GM06990 (cell line): ENCODE measurements around the gene CDC5L.

Source experiments
- DNase-seq: peaks from one replicate; pipeline ENCODE4 v3.0.0-alpha.2; 2011; ENCODE audit not compliant: insufficient read length; ENCODE audit errors: extremely low read depth
- H3K27me3 ChIP-seq: replicated peaks from 2 replicates; pipeline ENCODE4 v1.6.0; 2011; ENCODE audit warnings: low read length; ENCODE audit not compliant: control insufficient read depth, insufficient read depth
- H3K36me3 ChIP-seq: 2 replicates; pipeline ENCODE4 v1.5.1; 2011; ENCODE audit warnings: low read length; ENCODE audit not compliant: control insufficient read depth, insufficient read depth
- H3K4me3 ChIP-seq: replicated peaks from 2 replicates; pipeline ENCODE4 v1.5.1; 2011; ENCODE audit warnings: low read depth, mild to moderate bottlenecking, control low read depth, low read length
- TF ChIP-seq, protein P1 (sequence below): IDR thresholded peaks from 2 replicates; pipeline ENCODE4 v1.5.1; 2011; ENCODE audit warnings: low read length, control low read depth, mild to moderate bottlenecking, inconsistent platforms; ENCODE audit not compliant: insufficient read depth, poor library complexity, severe bottlenecking

The CDC5L gene

DNA sequence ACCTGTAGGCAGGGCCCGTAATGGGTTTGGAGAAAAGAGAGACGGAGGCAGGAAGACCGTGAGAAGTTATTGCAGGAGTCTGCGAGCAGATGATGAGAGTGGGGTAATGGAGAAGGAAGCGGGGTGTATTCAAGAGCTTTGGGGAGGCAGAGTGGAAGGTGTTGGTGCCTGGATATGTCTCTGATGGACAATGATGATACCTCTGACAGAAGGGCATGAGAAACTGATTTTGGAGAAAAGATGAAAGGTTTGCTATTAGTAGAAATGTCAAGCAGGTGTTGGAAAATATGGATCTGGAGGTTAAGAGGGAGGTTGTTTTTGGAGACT is 69.4 kb downstream of the CDC5L start:
- TF ChIP-seq, protein P1, sequence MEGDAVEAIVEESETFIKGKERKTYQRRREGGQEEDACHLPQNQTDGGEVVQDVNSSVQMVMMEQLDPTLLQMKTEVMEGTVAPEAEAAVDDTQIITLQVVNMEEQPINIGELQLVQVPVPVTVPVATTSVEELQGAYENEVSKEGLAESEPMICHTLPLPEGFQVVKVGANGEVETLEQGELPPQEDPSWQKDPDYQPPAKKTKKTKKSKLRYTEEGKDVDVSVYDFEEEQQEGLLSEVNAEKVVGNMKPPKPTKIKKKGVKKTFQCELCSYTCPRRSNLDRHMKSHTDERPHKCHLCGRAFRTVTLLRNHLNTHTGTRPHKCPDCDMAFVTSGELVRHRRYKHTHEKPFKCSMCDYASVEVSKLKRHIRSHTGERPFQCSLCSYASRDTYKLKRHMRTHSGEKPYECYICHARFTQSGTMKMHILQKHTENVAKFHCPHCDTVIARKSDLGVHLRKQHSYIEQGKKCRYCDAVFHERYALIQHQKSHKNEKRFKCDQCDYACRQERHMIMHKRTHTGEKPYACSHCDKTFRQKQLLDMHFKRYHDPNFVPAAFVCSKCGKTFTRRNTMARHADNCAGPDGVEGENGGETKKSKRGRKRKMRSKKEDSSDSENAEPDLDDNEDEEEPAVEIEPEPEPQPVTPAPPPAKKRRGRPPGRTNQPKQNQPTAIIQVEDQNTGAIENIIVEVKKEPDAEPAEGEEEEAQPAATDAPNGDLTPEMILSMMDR, result no peak
- no peak overlapping the region for H3K4me3 ChIP-seq
- H3K27me3 ChIP-seq, result no peaks in the 10 kb centered on the region; the same call in 1 of the 2 replicates
- H3K36me3 ChIP-seq, result no peaks in the 10 kb centered on the region; the same call in none of the 2 replicates
- DNase-seq, result no peak

DNA sequence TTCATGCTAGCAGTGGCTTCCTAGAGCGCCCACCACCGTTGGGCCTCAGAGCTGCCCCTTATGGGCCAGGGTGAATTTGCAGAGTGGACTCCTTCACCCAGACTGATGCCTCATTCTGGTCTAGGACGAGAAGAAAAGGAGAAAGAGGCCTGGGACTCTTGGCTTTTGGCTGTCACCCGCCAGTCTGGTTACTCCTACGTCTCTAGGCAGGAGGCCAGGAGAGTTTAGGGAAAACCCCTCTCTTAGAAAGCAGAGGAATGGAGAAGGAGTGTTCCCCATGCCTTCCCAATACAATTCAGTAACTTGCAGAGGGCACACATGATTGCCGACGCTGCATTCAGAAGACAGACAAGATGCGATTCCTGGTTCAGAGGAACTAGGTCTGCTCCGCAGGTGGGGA is 70.1 kb downstream of the CDC5L start:
- TF ChIP-seq, protein P1, result no peak
- no peak for DNase-seq
- Histone ChIP-seq H3K4me3 (no peak overlapping the region), H3K36me3 (no peaks in the 10 kb centered on the region; the same call in 1 of the 2 replicates), H3K27me3 (no peaks in the 10 kb centered on the region; the same call in 1 of the 2 replicates)

DNA sequence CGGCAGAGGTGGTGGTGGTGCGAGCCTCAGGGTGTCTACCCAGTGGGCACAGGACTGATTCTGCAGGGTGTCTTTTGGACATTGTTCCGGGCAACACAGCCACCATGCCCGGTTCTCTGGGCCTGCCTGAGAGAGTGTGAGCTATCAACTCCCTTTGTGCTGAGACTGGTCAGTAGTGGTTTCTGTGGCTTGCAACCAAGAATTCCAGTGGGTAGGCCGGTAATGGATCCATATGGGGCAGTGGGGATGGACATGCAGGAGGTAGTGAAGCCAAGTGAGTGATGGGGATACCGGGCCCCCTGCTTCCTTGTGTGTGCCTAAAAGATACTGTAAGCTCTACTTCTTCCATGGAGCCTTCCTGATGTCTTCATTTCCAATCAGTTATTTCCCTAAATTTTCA is 71.0 kb downstream of the CDC5L start:
- TF ChIP-seq, protein P1, result no peak
- Histone ChIP-seq H3K4me3 (no peak overlapping the region), H3K36me3 (no peaks in the 10 kb centered on the region; the same call in 1 of the 2 replicates), H3K27me3 (no peaks in the 10 kb centered on the region; the same call in 1 of the 2 replicates)
- no peak for DNase-seq

DNA sequence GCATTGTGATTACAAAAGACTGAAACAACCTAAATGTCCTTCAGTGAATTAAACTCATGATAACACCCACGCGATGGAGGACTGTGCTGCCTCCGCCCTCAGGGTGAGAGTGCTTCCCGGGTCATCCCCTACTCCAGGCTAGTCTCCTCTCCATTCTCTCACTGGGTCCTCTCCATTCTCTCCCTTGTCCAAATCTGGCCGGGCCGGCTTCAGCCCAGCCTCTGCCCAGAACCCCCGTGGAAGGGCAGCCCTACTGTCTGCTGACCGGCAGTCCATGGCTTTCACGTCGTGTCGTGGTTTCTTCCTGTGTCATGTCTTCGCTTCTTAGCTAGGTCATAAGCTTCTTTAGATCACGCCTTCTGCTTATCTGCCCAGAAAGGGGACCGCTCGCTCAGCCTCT is 74.8 kb downstream of the CDC5L start:
- Histone ChIP-seq H3K27me3 (peaks cover 1% of the 10 kb centered on the region), H3K4me3 (no peak overlapping the region), H3K36me3 (no peaks in the 10 kb centered on the region)
- no peak for DNase-seq
- TF ChIP-seq, protein P1, result no peak

DNA sequence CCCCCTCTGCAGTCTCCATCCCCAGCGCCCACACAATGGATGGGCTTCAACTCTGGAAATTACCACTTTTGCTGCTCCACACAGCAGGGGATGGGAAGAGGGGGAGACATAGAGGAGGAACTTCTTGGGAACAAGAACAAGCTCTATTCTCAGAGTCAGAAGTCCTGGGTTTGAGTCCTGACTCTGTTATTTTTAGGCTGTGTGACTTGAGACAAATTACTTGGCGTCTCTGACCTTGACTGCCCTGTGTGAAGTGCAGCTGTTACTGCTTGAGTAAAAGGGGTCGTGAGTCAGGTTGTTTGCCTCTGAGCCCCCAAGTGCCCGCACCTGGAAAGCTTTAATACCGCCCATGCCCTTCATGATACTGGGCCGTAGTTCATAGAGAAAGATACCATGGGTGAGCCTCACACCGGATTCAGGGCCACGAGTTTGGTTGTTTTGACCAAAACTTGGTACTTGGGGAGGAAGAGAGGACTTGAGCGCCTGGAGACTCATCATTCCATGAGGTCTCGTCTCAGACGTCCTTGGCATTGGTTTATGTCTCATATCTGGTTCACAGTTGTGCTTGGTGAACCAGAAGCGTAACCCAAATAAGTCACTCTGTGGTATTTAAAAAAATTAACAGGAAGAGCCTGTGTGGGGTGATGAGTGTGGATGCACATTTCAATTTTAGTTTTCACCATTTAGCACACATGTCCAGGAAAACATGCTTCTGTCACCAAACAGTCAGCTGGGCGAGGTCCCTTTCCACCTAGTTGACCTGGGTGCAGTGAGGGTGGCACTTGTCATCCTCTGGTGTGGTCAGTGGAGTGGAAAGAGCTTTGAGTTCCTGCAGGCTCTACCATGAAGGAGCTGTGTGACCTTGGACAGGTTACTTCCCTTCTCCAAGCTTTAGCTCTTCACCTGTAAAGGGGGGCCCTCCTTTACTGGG is 75.6 kb downstream of the CDC5L start:
- DNase-seq, result no peak
- no peaks in the 10 kb centered on the region for H3K36me3 ChIP-seq
- TF ChIP-seq, protein P1, result no peak
- peaks cover 1% of the 10 kb centered on the region for H3K27me3 ChIP-seq
- no peak overlapping the region for H3K4me3 ChIP-seq
